ENCODE data around the gene PIN1.
"Not testable (repeated sequence)": the region's sequence is repeated elsewhere in the genome, so short reads cannot be mapped to it uniquely, and the experiment has no call there.

PIN1 gene

GRCh38 chr19:9834726-9835506 is at the start of gene PIN1:
PIN1 (plus strand) TSS chr19:9835318; CDS start chr19:9835345, 27 bp downstream.
- DNase-seq: peak; percentile 99

DNA sequence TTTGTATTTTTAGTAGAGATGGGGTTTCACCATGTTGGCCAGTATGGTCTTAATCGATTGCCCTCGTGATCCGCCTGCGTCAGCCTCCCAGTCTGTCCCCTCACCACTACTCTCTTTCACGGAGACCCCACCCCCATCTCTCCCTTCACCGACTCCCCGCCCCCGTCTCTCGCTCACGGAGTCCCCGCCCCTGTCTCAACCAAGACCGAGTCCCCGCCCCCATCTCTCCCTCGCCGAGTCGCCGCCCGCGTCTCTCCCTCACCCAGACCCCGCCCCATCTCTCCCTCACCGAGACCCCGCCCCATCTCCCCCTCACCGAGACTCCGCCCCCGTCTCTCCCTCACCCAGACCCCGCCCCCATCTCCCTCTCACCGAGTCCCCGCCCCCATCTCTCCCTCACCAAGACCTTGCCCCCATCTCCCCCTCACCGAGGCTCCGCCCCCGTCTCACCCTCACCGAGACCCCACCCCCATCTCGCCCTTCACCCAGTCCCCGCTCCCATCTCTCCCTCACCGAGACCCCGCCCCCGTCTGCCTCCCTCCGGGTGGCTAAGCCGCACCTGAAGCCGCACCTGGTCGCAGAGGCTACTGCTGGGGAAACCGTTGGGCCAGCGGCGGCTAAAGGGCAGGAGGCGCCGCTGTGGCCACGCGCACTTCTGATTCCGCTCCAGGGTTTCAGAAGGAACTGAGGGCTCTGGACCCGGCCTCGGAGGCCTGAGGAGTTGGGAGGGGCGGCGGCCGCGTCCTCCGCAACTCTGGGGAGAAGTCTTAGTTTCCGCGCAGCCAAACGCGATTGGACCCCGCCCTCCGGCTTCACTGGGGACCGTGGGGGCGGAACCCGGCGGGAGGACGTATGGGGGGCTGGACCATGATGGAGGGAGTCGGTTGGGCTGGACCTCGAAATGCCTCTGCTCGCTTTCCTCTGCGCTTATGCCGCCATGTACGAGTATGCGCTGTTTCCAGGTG is 49.5 kb upstream of the PIN1 start:
- peak; percentile 99 for DNase-seq

DNA sequence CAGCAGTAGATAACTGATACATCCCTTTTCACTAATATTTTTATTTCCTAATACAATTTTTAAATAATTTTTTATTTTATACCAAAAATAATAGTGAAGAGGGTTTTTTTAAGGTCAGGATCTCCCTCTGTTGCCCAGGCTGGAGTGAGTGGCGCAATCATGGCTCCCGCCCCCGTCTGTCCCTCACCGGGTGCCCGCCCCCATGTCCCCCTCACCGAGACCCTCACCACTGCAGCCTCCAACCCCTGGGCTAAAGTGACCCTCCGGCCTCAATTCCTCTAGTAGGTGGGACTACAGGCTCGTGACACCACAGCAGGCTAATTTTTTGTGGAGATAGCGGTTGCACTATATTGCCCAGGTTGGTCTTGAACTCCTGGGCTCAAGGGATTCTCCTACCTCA is 48.8 kb upstream of the PIN1 start:
- DNase-seq: no peak

DNA sequence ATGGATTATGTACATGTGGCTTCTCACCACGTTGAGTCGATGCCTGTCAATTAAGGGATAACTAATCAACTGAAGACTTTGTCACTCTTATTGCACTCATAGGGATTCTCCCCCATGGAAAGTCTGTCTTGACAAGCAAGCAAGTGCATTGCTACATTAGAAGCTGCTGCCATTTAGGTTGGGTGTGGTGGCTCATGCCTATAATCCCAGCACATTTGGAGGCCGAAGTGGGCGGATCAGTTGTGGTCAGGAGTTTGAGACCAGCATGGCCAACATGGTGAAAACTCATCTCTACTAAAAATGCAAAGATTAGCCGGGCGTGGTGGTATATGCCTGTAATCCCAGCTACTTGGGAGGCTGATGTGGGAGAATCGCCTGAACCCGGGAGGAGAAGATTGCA is 48.3 kb upstream of the PIN1 start:
- no peak for DNase-seq

DNA sequence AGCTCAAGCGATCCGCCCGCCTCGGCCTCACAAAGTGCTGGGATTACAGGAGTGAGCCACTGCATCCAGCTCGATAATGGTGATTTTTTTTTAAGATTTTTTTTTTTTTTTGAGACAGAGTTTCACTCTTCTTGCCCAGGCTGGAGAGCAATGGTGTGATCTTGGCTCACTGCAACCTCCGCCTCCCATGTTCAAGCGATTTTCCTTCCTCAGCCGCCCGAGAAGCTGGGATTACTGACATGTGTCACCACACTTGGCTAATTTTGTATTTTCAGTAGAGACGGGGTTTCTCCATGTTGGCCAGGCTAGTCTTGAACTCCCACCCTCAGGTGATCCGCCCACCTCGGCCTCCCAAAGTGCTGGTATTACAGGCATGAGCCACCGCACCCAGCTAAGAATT is 46.5 kb upstream of the PIN1 start:
- DNase-seq: not testable (repeated sequence)

- DNase-seq: no peak
Measured at GRCh38 chr19:9789066-9789465, 46.1 kb upstream of the PIN1 start.

- not testable (repeated sequence) for DNase-seq
Measured at GRCh38 chr19:9789579-9789978, 45.5 kb upstream of the PIN1 start.

GRCh38 chr19:9791073-9791367 is 44.1 kb upstream of the PIN1 start:
- not testable (repeated sequence) for DNase-seq

DNA sequence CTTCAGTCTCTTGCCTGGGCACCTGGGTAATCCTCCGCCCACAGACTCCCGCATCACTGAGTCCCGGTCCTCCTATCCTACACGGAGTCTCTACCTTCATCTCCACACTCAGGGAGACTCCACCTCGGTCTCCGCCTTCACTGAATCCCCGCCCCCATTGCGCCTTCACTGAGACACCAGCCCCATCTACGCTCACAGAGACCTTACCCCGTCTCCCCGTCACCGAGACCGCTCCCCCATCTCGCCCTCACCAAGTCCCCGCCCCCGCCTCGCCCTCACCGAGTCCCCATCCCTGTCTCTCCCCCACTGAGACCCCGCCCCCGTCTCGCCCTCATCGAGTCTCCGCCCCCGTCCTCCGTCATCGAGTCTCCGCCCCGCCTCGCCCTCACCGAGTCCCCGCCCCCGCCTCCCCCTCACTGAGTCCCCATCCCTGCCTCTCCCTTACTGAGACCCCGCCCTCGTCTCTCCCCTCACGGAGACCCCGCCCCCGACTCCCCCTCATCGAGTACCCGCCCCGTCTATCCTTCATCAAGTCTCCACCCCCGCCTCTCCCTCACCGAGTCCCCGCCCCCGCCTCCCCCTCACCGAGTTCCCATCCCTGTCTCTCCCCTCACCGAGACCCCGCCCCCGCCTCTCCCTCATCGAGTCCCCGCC is 43.4 kb upstream of the PIN1 start:
- DNase-seq: peak; percentile 94

DNA sequence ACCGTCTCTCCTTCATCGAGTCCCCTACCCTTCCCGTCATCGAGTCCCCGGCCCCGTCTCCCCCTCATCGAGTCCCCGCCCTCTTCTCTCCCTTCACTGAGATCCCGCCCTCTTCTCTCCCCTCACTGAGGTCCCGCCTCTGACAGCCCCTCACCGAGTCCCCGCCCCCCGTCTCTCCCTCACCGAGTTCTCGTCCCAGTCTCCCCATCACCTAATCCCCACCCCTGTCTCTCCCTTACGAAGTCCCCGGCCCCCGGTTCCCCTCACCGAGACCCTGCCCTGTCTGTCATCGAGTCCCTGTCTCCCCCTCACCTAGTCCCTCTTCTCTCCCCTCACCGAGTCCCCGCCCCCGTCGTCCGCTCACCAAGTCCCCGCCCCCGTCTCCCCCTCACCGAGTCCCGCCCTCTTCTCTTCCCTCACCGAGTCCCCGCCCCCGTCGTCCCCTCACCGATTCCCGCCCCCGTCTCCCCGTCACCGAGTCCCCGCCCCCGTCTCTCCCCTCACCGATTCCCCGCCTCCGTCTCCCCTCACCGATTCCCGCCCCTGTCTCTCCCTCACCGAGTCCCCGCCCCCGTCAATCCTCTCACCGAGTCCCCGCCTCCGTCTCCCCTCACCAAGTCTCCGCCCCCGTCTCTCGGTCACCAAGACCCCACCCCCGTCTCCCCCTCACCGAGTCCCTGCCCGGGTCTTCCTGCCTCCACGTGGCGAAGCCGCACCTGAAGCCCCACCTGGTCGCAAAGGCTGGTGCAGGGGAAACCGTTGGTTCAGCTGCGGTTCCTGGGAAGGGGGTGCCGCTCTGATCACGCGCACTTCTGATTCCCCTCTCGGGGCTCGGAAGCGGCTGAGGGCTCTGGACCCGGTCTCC is 42.7 kb upstream of the PIN1 start:
- peak; percentile 93 for DNase-seq

- peak; percentile 77 for DNase-seq
Measured at GRCh38 chr19:9793071-9793591, 42.0 kb upstream of the PIN1 start.

DNA sequence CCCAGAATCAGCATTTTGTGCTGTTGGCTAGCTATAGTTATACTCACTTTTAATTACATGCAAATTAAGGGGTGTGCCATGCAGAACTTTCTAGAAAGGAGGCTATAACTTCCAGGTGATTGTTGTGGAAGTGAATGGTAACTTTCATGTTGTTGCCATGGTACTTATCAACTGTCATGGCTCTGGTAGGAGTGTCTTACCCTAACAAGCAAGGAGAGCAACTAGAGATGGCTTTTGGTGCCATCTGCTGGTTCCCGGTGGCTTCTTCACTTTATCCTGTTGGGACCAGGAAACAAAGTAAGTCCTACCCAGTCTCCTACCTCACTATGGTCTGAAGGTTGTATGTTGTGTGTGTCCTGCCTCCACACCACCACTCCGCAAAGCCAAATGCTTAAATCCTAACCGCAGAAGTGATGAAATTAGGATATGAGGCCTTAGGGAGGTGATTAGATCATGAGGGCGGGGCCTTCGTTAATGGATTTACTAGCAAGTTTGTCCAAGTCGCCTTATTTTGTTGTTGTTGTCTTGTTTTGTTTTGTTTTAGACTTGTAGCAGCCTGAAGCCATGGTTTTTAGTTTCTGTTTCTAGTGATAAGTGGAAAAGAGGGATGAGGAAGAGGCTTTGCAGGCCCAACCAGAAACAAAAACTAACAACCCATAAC is 38.9 kb upstream of the PIN1 start:
- DNase-seq: peak; percentile 89

DNA sequence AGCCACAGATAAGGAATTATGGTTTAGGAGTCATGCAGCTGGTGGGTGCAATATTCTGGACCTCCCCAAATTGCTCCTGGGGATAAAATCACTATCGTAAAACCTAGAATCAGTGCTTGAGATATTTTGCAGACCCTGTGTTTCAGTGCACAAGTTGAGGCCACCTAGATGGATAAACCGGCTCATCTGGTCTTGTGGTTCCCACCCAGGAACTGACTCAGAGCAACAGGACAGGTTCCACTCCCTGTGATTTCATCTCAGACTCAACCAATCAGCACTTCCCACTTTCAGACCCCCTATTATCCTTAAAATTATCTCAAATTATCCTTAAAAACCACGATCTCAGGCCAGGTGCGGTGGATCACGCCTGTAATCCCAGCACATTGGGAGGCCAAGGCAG is 37.2 kb upstream of the PIN1 start:
- no peak for DNase-seq

DNA sequence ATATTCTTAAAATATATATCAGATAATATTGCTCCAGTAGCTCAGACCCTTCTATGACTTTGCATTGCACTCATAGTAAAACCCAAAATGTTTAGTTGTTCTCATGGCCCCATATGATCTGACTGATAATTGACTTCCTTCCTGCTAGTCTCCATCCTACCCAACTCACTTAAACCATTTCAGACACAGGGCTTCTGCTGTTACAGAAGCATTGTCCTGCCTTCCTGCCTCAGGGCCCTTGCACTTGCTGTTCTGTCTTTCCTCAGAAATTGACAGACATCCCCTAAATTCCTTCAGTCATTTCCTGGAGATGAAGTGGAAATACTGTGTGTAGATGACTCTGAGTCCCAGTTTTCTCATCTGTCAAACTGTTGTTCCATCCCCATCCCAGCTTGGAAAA is 36.0 kb upstream of the PIN1 start:
- no peak for DNase-seq

DNA sequence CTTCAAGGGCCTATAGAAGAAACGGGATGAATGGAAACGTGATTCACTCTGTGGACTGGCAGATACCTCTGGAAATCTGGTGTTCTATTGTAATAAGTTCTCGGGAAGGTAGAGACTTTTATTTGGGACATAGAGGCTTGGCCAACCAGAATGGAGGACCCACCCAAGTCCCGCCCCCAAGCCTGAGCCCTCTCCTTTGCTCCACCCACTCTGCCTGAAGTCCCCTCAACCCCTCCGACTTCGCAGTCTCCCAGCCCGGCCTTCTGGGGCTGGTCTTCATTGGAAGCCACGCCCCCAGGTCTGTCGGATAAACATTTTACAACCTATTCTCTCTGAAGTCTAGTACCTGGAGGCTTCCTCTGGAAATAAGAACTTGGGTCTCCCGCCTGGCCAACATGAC is 33.1 kb upstream of the PIN1 start:
- no peak for DNase-seq

- DNase-seq: no peak
Measured at GRCh38 chr19:9806803-9807202, 28.3 kb upstream of the PIN1 start.

DNA sequence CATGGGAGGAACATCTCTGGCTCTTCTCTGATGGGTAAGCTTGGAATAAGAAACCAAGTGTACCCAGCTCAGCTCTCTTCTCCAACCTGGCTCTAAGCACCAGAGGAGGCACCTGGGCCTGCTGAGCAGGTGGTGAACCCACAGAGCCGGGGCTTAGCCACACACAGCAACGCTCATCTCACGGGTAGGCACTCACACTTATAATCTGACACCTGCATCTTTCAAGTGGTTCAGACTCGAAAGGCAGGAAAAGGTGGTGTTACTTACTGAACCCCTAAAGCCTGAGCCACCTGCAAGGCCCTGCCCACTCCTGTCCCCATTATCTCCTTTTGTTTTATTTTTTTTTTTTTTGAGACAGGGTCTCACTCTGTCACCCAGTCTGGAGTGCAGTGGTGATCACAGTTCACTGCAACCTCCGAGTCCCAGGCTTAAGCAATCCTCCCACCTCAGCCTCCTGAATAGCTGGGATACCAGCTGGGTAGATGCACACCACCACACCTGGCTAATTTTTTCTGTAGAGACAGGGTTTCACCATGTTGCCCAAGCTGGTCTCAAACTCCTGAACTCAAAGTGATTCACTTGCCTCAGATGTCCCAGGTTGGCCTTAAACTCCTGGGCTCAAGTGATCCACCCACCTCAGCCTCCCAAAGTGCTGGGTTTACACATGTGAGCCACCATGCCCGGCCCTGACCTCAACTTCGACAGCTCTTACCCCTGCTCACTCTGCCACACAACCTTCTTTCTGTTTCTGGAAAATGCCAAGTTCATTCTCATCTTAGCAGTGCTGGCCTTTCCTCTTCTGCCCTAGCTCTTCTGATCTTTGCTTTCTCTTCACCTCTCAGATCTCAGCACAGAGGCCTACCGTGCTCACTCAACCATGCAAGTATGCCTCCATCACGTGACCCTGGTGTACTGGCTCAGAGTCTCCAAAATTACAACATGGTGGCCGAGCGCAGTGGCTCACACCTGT is 26.0 kb upstream of the PIN1 start:
- no peak for DNase-seq

DNA sequence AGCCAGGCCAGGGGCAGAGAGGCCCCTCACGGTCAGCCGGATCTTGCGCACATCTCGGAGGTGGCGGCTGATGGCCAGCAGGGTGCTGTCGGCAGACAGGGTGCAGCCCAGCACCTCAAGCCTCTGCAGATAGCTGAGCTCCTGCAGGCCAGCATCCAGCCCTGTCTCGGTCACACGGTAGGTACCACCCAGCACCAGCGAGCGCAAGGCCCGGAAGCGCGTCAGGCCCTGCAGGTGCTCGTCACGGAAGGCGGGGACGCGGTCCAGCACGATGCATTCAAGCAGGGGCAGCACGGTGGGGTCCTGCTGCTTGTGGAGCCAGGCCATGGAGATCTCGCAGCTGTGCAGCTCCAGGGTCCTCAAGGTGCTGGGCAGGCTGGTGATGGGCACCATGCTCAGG is 24.0 kb upstream of the PIN1 start:
- DNase-seq: no peak

DNA sequence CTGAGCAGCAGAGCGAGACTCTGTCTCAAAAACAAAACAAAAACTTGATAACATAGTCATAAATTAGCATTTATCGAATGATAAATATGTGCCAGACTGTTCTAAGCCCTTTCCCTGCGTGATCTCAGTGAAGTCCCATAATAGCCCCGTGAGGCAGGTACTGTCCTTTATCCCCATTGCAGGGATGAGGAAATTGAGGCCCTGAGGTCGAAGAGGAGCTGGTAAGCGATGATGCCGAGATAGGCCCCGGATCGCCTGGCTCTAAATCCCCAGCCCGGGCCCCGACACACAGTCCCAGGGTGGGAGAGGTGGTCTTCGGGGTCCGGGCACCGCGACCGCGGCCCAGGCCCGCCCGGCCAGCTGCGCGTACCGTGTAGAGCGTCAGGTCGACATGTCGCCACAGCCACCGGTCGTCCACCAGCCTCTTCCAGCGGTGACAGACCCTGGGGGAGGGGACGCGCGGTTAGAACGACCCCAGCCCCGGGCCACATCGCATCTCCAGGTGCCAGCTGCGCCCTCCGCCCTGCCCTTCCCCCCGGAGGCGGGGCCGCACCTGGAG is 16.9 kb upstream of the PIN1 start:
- DNase-seq: no peak
